ENCODE measurements around the gene SFT2D3.

- no peak for TF ChIP-seq CTCF (IDR thresholded peaks at IDR 0.05)
- TF ChIP-seq POLR2A (IDR thresholded peaks at IDR 0.05): no peak
Observed at GRCh38 chr2:127661072-127661649, 40.1 kb upstream of the SFT2D3 start.

Measured in body of pancreas (tissue), 4 donors.